GM23248 (cell line): ENCODE measurements around the gene FAM120A. TPM values are rescaled to one million over a fixed set of nuclear protein-coding genes. Genes with fewer than 3 reads are reported as not detected.

Experiments
- DNase-seq: peaks from one replicate; pipeline ENCODE4 v3.0.0-alpha.2; 2015
- H2AFZ ChIP-seq: fragments of 200-600 bp; sonication (generic); 2 replicates; pipeline ENCODE4 v1.6.1; 2016; ENCODE audit warnings: antibody characterized with exemption
- H3F3A ChIP-seq: fragments of 200-600 bp; sonication (generic); 2 replicates; pipeline ENCODE4 v1.6.1; 2016; ENCODE audit warnings: mild to moderate bottlenecking, antibody characterized with exemption, mixed run types; ENCODE audit not compliant: insufficient read depth
- H3K27ac ChIP-seq: fragments of 200-600 bp; sonication (generic); 2 replicates; pipeline ENCODE4 v1.5.1; 2016; ENCODE audit warnings: mild to moderate bottlenecking
- H3K27me3 ChIP-seq: fragments of 200-600 bp; sonication (generic); replicated peaks from 2 replicates; pipeline ENCODE4 v1.6.1; 2016; ENCODE audit warnings: mild to moderate bottlenecking; ENCODE audit not compliant: insufficient read depth
- H3K36me3 ChIP-seq: fragments of 200-600 bp; sonication (generic); 2 replicates; pipeline ENCODE4 v1.6.1; 2016; ENCODE audit warnings: low read depth, mild to moderate bottlenecking
- H3K4me1 ChIP-seq: fragments of 200-600 bp; sonication (generic); 2 replicates; pipeline ENCODE4 v1.6.1; 2016; ENCODE audit warnings: mild to moderate bottlenecking; ENCODE audit not compliant: insufficient read depth
- H3K4me2 ChIP-seq: fragments of 200-600 bp; sonication (generic); one replicate; pipeline ENCODE4 v1.6.1; 2016; ENCODE audit warnings: mild to moderate bottlenecking; ENCODE audit not compliant: unreplicated experiment
- H3K4me3 ChIP-seq: fragments of 200-600 bp; sonication (generic); 2 replicates; pipeline ENCODE4 v1.5.1; 2016; ENCODE audit warnings: mild to moderate bottlenecking
- H3K79me2 ChIP-seq: fragments of 200-600 bp; sonication (generic); 2 replicates; pipeline ENCODE4 v1.6.1; 2016; ENCODE audit warnings: mild to moderate bottlenecking; ENCODE audit not compliant: insufficient read depth
- H3K9ac ChIP-seq: fragments of 200-600 bp; sonication (generic); 2 replicates; pipeline ENCODE4 v1.6.1; 2016; ENCODE audit warnings: mild to moderate bottlenecking
- H3K9me2 ChIP-seq: fragments of 200-600 bp; sonication (generic); 2 replicates; pipeline ENCODE4 v1.6.1; 2016; ENCODE audit warnings: mixed run types, mild to moderate bottlenecking, moderate library complexity; ENCODE audit not compliant: insufficient read depth
- H3K9me3 ChIP-seq: fragments of 200-600 bp; sonication (generic); one replicate; pipeline ENCODE4 v1.6.1; 2017; ENCODE audit warnings: low read depth
- H4K20me1 ChIP-seq: fragments of 200-600 bp; sonication (generic); 2 replicates; pipeline ENCODE4 v1.6.0; 2016; ENCODE audit not compliant: insufficient read depth
- EZH2 ChIP-seq: fragments of 200-600 bp; sonication (generic); IDR thresholded peaks from 2 replicates; pipeline ENCODE4 v1.6.1; 2018; ENCODE audit warnings: antibody characterized with exemption, mild to moderate bottlenecking; ENCODE audit not compliant: insufficient read depth, poor library complexity, severe bottlenecking
- EZH2phosphoT487 ChIP-seq: fragments of 200-600 bp; sonication (generic); IDR thresholded peaks from 2 replicates; pipeline ENCODE4 v1.6.1; 2018; ENCODE audit warnings: antibody characterized with exemption, moderate library complexity, mild to moderate bottlenecking, low read depth; ENCODE audit not compliant: insufficient read depth
- WGBS, 2 experiments: methylation state at CpG; one replicate each; pipeline ENCODE4 v1.1.6; 2015 to 2017; ENCODE audit warnings: low lambda C conversion rate in 2 of 2, low coverage in 1 of 2; ENCODE audit errors: missing lambda C conversion rate in 2 of 2; 5-methylcytosine and 5-hydroxymethylcytosine counted together
- in situ Hi-C: fragments of 300-500 bp; cut with MboI; formaldehyde crosslinking; loops from 2 replicates; pipeline ENCODE4 v1.15.0; 2020
- polyA plus RNA-seq: library from polyadenylated mRNA; unstranded; fragments of >200 nt; fragmentation: Nextera tagmentation; extraction: Ambion mirVana; gene quantifications from 2 replicates; pipeline ENCODE4 v1.2.1, GENCODE V29; 2016
- total RNA-seq: library from RNA; depleted of rRNA; stranded (reverse); fragments of >200 nt; shearing (Covaris generic); gene quantifications from 2 replicates; pipeline ENCODE4 v1.2.3, GENCODE V29; 2014

Gene FAM120A
- total and polyA plus RNA-seq, 2 experiments from 2014 or later = 28.9 to 90.5 TPM

GRCh38 chr9:93523518-93524144 is 72.1 kb downstream of the FAM120A start:
- no peaks in the 10 kb centered on the region for H4K20me1 ChIP-seq

GRCh38 chr9:93525476-93525875 is 74.0 kb downstream of the FAM120A start:
- Histone ChIP-seq H3F3A (no peaks in the 10 kb centered on the region), H3K9ac (no peak overlapping the region), H3K9me2 (no peaks in the 10 kb centered on the region), H2AFZ (no peak overlapping the region), H3K4me2 (no peak overlapping the region), H3K27me3 (no peaks in the 10 kb centered on the region), H3K9me3 (no peaks in the 10 kb centered on the region), H3K79me2 (peaks cover 72% of the 10 kb centered on the region), H3K4me1 (no peaks in the 10 kb centered on the region), H3K4me3 (no peak overlapping the region), H3K27ac (no peak overlapping the region), H3K36me3 (peaks cover 37% of the 10 kb centered on the region), H4K20me1 (no peaks in the 10 kb centered on the region)
- TF ChIP-seq EZH2 (no peak), EZH2phosphoT487 (no peak)
- no peak for DNase-seq
- 97 to 100% methylated on average over 5 of the region's 5 CpGs for WGBS, 2 experiments
- in situ Hi-C loops = no loop called here

More at GRCh38 chr9:93523518-93524144, 72.1 kb downstream of the FAM120A start:
- WGBS, 2 experiments = 65 to 66% methylated on average over 7 of the region's 7 CpGs
- Histone ChIP-seq H3K4me3 (no peak overlapping the region), H3K9me2 (no peaks in the 10 kb centered on the region), H3K9ac (no peak overlapping the region), H3K36me3 (peaks cover 23% of the 10 kb centered on the region), H3K79me2 (peaks cover 91% of the 10 kb centered on the region), H2AFZ (no peak overlapping the region), H3K4me1 (no peaks in the 10 kb centered on the region), H3K4me2 (no peak overlapping the region), H3K27ac (no peak overlapping the region), H3K27me3 (no peaks in the 10 kb centered on the region), H3F3A (no peaks in the 10 kb centered on the region), H3K9me3 (no peaks in the 10 kb centered on the region)
- DNase-seq = no peak
- TF ChIP-seq EZH2phosphoT487 (no peak), EZH2 (no peak)
- in situ Hi-C loops = no loop called here

- peaks cover 46% of the 10 kb centered on the region for H3K79me2 ChIP-seq
- TF ChIP-seq EZH2phosphoT487 (no peak), EZH2 (no peak)
- DNase-seq = peak; percentile 20
- WGBS, 2 experiments = 49 to 50% methylated on average over 3 of the region's 3 CpGs
- no peak overlapping the region for H2AFZ ChIP-seq
- in situ Hi-C loops = no loop called here
- H3K9me3 ChIP-seq = no peaks in the 10 kb centered on the region
- no peaks in the 10 kb centered on the region for H3K9me2 ChIP-seq
- no peak overlapping the region for H3K9ac ChIP-seq
- no peaks in the 10 kb centered on the region for H3F3A ChIP-seq
- H3K36me3 ChIP-seq = peaks cover 57% of the 10 kb centered on the region
- H3K4me3 ChIP-seq = no peak overlapping the region
- H4K20me1 ChIP-seq = no peaks in the 10 kb centered on the region
- H3K4me2 ChIP-seq = no peak overlapping the region
- no peaks in the 10 kb centered on the region for H3K27me3 ChIP-seq
- no peaks in the 10 kb centered on the region for H3K4me1 ChIP-seq
- H3K27ac ChIP-seq = no peak overlapping the region
Measured at GRCh38 chr9:93531374-93531773, 79.9 kb downstream of the FAM120A start.

GRCh38 chr9:93532141-93532540 is 80.7 kb downstream of the FAM120A start:
- Histone ChIP-seq H3K36me3 (peaks cover 55% of the 10 kb centered on the region), H3F3A (no peaks in the 10 kb centered on the region; the same call in 1 of the 2 replicates), H2AFZ (no peak overlapping the region), H3K4me2 (no peak overlapping the region), H3K27me3 (no peaks in the 10 kb centered on the region), H3K9me3 (no peaks in the 10 kb centered on the region), H3K4me3 (no peak overlapping the region), H3K9me2 (no peaks in the 10 kb centered on the region), H3K4me1 (no peaks in the 10 kb centered on the region), H3K27ac (no peak overlapping the region), H4K20me1 (no peaks in the 10 kb centered on the region), H3K9ac (no peak overlapping the region), H3K79me2 (peaks cover 42% of the 10 kb centered on the region)
- no peak for DNase-seq
- in situ Hi-C loops = no loop called here
- TF ChIP-seq EZH2phosphoT487 = no peak
- no peak for TF ChIP-seq EZH2
- WGBS, 2 experiments = 99% methylated on average over 8 of the region's 8 CpGs
